Liver (tissue), 10 donors: ENCODE data around the gene PKD2. TPM values are rescaled to one million over a fixed set of nuclear protein-coding genes. Genes with fewer than 3 reads are reported as not detected.
"Not testable (repeated sequence)": the region's sequence is repeated elsewhere in the genome, so short reads cannot be mapped to it uniquely, and the experiment has no call there.

Source experiments
- DNase-seq: peaks from one replicate; pipeline ENCODE4 v3.0.0-alpha.2; 2017; ENCODE audit warnings: low spot score
- H3K27ac ChIP-seq, 2 donors: one replicate each; pipeline ENCODE4 v1.7.0; 2013; ENCODE audit warnings: inconsistent platforms in 2 of 2, low read length in 2 of 2, control low read depth in 1 of 2, low read depth in 1 of 2, mild to moderate bottlenecking in 1 of 2
- H3K27me3 ChIP-seq, 4 donors: one replicate each; pipeline versions ENCODE4 v1.6.1 to v1.7.0; 2013; ENCODE audit warnings: low read length in 3 of 4, inconsistent platforms in 1 of 4, mild to moderate bottlenecking in 1 of 4, moderate library complexity in 1 of 4; ENCODE audit not compliant: control insufficient read depth in 4 of 4, insufficient read depth in 4 of 4
- H3K36me3 ChIP-seq, 4 donors: one replicate each; pipeline versions ENCODE4 v1.6.1 to v1.7.0; 2013; ENCODE audit warnings: low read length in 3 of 4, mild to moderate bottlenecking in 3 of 4, low read depth in 1 of 4, moderate library complexity in 1 of 4; ENCODE audit not compliant: control insufficient read depth in 4 of 4, insufficient read depth in 3 of 4
- H3K4me1 ChIP-seq, 4 donors: one replicate each; pipeline versions ENCODE4 v1.6.1 to v1.7.0; 2013; ENCODE audit warnings: low read length in 3 of 4, mild to moderate bottlenecking in 3 of 4, moderate library complexity in 1 of 4; ENCODE audit not compliant: control insufficient read depth in 4 of 4, insufficient read depth in 4 of 4
- H3K4me3 ChIP-seq, 3 donors: one replicate each; pipeline versions ENCODE4 v1.6.1 to v1.7.0; 2013; ENCODE audit warnings: low read length in 3 of 3, control low read depth in 1 of 3, low read depth in 1 of 3, mild to moderate bottlenecking in 1 of 3
- H3K9ac ChIP-seq, 2 donors: one replicate each; pipeline ENCODE4 v1.7.0; 2013; ENCODE audit warnings: low read length in 2 of 2, mild to moderate bottlenecking in 2 of 2, moderate library complexity in 2 of 2, control low read depth in 1 of 2, low read depth in 1 of 2
- H3K9me3 ChIP-seq, 4 donors: one replicate each; pipeline versions ENCODE4 v1.6.1 to v1.7.0; 2013; ENCODE audit warnings: low read length in 3 of 4; ENCODE audit not compliant: control insufficient read depth in 4 of 4
- FOXA1 ChIP-seq: IDR thresholded peaks from 2 replicates; pipeline ENCODE4 v1.6.1; 2016; ENCODE audit warnings: antibody characterized with exemption
- FOXA2 ChIP-seq: IDR thresholded peaks from 2 replicates; pipeline ENCODE4 v1.6.1; 2016; ENCODE audit warnings: antibody characterized with exemption
- HNF4G ChIP-seq: IDR thresholded peaks from 2 replicates; pipeline ENCODE4 v1.6.1; 2016; ENCODE audit warnings: antibody characterized with exemption
- REST ChIP-seq: IDR thresholded peaks from 2 replicates; pipeline ENCODE4 v1.6.1; 2016; ENCODE audit warnings: antibody characterized with exemption, mild to moderate bottlenecking
- TAF1 ChIP-seq: conservative IDR thresholded peaks from 2 replicates; pipeline ENCODE4 v1.6.1; 2016; ENCODE audit warnings: antibody characterized with exemption, mild to moderate bottlenecking
- YY1 ChIP-seq: IDR thresholded peaks from 2 replicates; pipeline ENCODE4 v1.6.1; 2016; ENCODE audit warnings: antibody characterized with exemption, mild to moderate bottlenecking
- ZBTB33 ChIP-seq: IDR thresholded peaks from 2 replicates; pipeline ENCODE4 v1.6.1; 2016; ENCODE audit warnings: antibody characterized with exemption
- WGBS: extraction: QIAGEN DNeasy Blood & Tissue Kit; methylation state at CpG from one replicate; pipeline ENCODE4 v1.1.7; 2013; 5-methylcytosine and 5-hydroxymethylcytosine counted together
- polyA plus RNA-seq, 2 donors: library from polyadenylated mRNA; stranded (reverse) in 1 of 2; unstranded in 1 of 2; fragments of 200-250 nt in 1 of 2; fragments of >200 nt in 1 of 2; fragmentation: Nextera tagmentation in 1 of 2; extraction: Ambion mirVana in 1 of 2; gene quantifications; one replicate each; pipeline versions ENCODE4 v1.2.1 to v1.2.3, GENCODE V29; 2013 to 2015
- small RNA-seq: library from RNA; depleted of rRNA; stranded (forward); fragments of <200 nt; gene quantifications from one replicate; pipeline ENCODE3, GENCODE V24; 2014
- total RNA-seq, 2 donors: library from RNA; depleted of rRNA; stranded (reverse); fragments of >200 nt; gene quantifications; one replicate each; pipeline ENCODE4 v1.2.3, GENCODE V29; 2014
- donor health status: healthy.
- donor health status: healthy.
- donor health status: healthy.
- donor health status: healthy.
- donor health status: healthy.

The PKD2 gene
- total and polyA plus RNA-seq, 4 donors, result 1.5 to 11.4 (median 7.1) TPM

DNA sequence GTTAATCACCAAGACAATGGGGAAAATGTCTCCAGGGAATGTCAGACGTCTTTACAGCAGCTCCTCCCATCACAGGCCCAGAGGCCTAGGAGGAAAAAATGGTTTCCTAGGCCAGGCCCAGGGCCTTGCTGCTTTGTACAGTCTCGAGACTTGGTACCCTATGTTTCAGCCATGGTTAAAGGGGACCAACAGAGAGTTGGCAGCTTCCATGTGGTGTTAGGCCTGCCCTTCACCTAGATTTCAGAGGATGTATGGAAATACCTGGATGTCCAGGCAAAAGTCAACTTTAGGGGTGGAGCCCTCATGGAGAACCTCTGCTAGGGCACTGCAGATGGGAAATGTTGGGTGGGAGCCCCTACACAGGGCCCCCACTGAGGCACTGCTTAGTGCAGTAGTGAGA, 112.5 kb downstream of the PKD2 start:
- peaks cover 0 to 4% (median 0%) of the 10 kb centered on the region in 4 donors for H3K4me1 ChIP-seq
- WGBS, result 96% methylated on average over 2 of the region's 2 CpGs
- H3K36me3 ChIP-seq, result peaks cover 0 to 6% (median 3%) of the 10 kb centered on the region in 4 donors
- TF ChIP-seq HNF4G (no peak), ZBTB33 (no peak), TAF1 (no peak), FOXA2 (no peak), FOXA1 (no peak), REST (no peak), YY1 (no peak)
- H3K9me3 ChIP-seq, result peaks cover 2 to 6% (median 6%) of the 10 kb centered on the region in 4 donors
- peak overlapping the region in 1 of 3 donors; percentile 20 for H3K4me3 ChIP-seq
- H3K27me3 ChIP-seq, result no peaks in the 10 kb centered on the region
- DNase-seq, result no peak
- no peak overlapping the region for H3K9ac ChIP-seq
- H3K27ac ChIP-seq, result no peak overlapping the region

DNA sequence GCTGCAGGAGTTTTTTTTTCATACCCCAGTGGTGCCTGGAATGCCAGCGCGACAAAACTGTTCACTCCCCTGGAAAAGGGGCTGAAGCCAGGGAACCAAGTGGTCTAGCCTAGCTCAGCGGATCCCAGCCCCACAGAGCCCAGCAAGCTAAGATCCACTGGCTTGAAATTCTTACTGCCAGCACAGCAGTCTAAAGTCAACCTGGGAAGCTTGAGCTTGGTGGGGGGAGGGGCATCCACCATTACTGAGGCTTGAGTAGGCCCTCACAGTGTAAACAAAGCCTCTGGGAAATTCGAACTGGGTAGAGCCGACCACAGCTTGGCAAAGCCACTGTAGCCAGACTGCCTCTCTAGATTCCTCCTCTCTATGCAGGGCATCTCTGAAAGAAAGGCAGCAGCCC, 114.8 kb downstream of the PKD2 start:
- not testable (repeated sequence) for H3K27me3 ChIP-seq, H3K27ac ChIP-seq, H3K4me3 ChIP-seq, H3K9ac ChIP-seq, H3K36me3 ChIP-seq, H3K9me3 ChIP-seq, DNase-seq, H3K4me1 ChIP-seq
- 81% methylated on average over 5 of the region's 5 CpGs for WGBS

Small RNA genes lying within 50 kb of the gene (small RNA-seq; reads per million reads assigned to genes)
- gene RNU1-36P, result not detected

Other genes with a start within 250 kb of the PKD2 start
- not detected for gene IBSP, start 208.1 kb upstream of the PKD2 start, total RNA-seq
- not detected for gene IBSP, start 208.1 kb upstream of the PKD2 start, polyA plus RNA-seq
- gene MEPE, start 174.7 kb upstream of the PKD2 start, total RNA-seq, result not detected
- under 1 TPM in 1 of 2 donors, not detected in 1; 0.07 TPM for gene MEPE, start 174.7 kb upstream of the PKD2 start, polyA plus RNA-seq
- 10 to 100 TPM; 25.9 to 29.2 TPM for gene SPP1, start 31.9 kb upstream of the PKD2 start, total RNA-seq
- gene SPP1, start 31.9 kb upstream of the PKD2 start, polyA plus RNA-seq, result 10 to 100 TPM; 10.5 to 80.2 TPM
- gene ABCG2, start 151.0 kb downstream of the PKD2 start, total RNA-seq, result 10 to 100 TPM in 1 of 2 donors, 1 to 10 TPM in 1; 9.6 to 23.6 TPM
- 1 to 10 TPM; 1.9 to 4.5 TPM for gene ABCG2, start 151.0 kb downstream of the PKD2 start, polyA plus RNA-seq